Adrenal gland (tissue), 12 donors: ENCODE measurements around the gene ACVR1. TPM values are rescaled to one million over a fixed set of nuclear protein-coding genes. Genes with fewer than 3 reads are reported as not detected.

ENCODE experiments used
- DNase-seq, 7 donors: peaks; one replicate each; pipeline ENCODE4 v3.0.0-alpha.2; 2019 to 2020
- H3K27ac ChIP-seq, 5 donors: fragments of 200-600 bp; sonication (generic) in 4 of 5; 1 replicate in 3 of 5; 2 replicates in 2 of 5; pipeline versions ENCODE4 v1.5.1 to v1.8.0; 2016 to 2020; ENCODE audit warnings: mild to moderate bottlenecking in 1 of 5
- H3K27me3 ChIP-seq: fragments of 200-600 bp; 2 replicates; pipeline ENCODE4 v1.8.0; 2021
- H3K36me3 ChIP-seq, 2 donors: fragments of 200-600 bp; replicated peaks in 1 of 2; 1 replicate in 1 of 2; 2 replicates in 1 of 2; pipeline versions ENCODE4 v1.5.1 to v1.8.0; 2018 to 2022
- H3K4me1 ChIP-seq, 2 donors: fragments of 200-600 bp; replicated peaks in 1 of 2; 1 replicate in 1 of 2; 2 replicates in 1 of 2; pipeline versions ENCODE4 v1.5.1 to v1.8.0; 2018 to 2021
- H3K4me3 ChIP-seq, 4 donors: fragments of 200-600 bp; sonication (generic) in 3 of 4; one replicate each; pipeline ENCODE4 v1.5.1; 2016 to 2018
- H3K9me3 ChIP-seq, 3 donors: fragments of 200-600 bp; sonication (generic) in 1 of 3; replicated peaks in 1 of 3; 1 replicate in 2 of 3; 2 replicates in 1 of 3; pipeline versions ENCODE4 v1.5.1 to v1.8.0; 2016 to 2021
- POLR2A ChIP-seq, 2 donors: fragments of 450-650 bp; IDR thresholded peaks; one replicate each; pipeline ENCODE4 v1.6.1; 2017; ENCODE audit warnings: antibody characterized with exemption in 2 of 2, mild to moderate bottlenecking in 2 of 2, moderate library complexity in 1 of 2
- WGBS, 4 donors: extraction: QIAGEN DNeasy Blood & Tissue Kit in 2 of 4; methylation state at CpG; one replicate each; pipeline versions ENCODE4 v1.1.5 to v1.1.7; 2013 to 2017; 5-methylcytosine and 5-hydroxymethylcytosine counted together
- intact Hi-C, 2 donors: fragments of 100-400 bp; cut with DNase I; formaldehyde crosslinking; loops; one replicate each; pipeline versions ENCODE4 v1.14.1 to v1.15.0; 2022 to 2023
- polyA plus RNA-seq, 3 donors: library from polyadenylated mRNA; stranded (reverse); fragments of 200-250 nt in 2 of 3; fragments of 350-450 nt in 1 of 3; fragmentation: Illumina TruSeq in 1 of 3; extraction: RNeasy Lipid Tissue Mini Kit (QIAGEN cat#74804) in 1 of 3; gene quantifications; one replicate each; pipeline ENCODE4 v1.2.3, GENCODE V29; 2013 to 2014
- total RNA-seq, 9 donors: library from RNA; depleted of rRNA in 4 of 9; stranded (reverse); fragments of >200 nt in 4 of 9; fragments of 120-200 nt in 1 of 9; fragmentation: NEBNext Ultra II Directional in 1 of 9; extraction: Animal tissue kit (Norgen Biotek cat#: 25700) in 1 of 9; gene quantifications; one replicate each; pipeline versions ENCODE4 v1.1.0 to v1.2.4, GENCODE V29; 2013 to 2023
- TF ChIP-seq, protein P1 (sequence below), 6 experiments: fragments of 450-650 bp in 4 of 6; fragments of 200-600 bp in 2 of 6; sonication (generic) in 1 of 6; IDR thresholded peaks; 1 replicate in 5 of 6; 2 replicates in 1 of 6; pipeline versions ENCODE4 v1.5.1 to v1.8.0; 2016 to 2021; ENCODE audit warnings: antibody characterized with exemption in 6 of 6, mild to moderate bottlenecking in 2 of 6, moderate library complexity in 1 of 6
- donor health status: healthy with polysubstance abuse.
- donor health status: Bipolar disorder and iron deficiency.
- donor health status: DM: yes; HTN: yes; CAD: no.
- donor health status: DM: no; HTN: no; CAD: no.
- donor health status: DM: no; HTN: no; CAD: no.
- donor health status: DM: yes; HTN: yes; CAD: no.

ACVR1 gene
- total and polyA plus RNA-seq, 12 donors: 4.6 to 25.0 (median 16.0) TPM

DNA sequence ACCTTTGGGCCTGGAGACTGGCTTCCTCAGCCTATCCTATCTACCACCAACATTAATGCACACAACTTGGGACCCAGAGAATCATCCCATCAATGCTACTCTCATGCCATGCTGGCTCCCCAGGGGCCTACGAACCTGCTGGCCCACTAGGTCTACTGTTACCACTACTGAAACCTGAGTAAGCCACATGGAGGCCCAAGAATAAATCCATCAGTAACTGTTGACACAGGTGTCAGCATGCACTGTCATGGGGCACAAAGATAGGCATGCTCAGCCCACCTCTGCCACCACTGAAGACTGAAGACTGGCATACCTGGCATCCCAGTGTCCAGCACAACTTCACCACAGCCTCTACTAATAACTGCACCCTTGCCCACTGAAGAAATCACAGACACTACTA, 176.3 kb downstream of the ACVR1 start:
- no peak for DNase-seq
- Histone ChIP-seq H3K27me3 (no peaks in the 10 kb centered on the region), H3K4me3 (no peak overlapping the region), H3K9me3 (peaks cover 0 to 14% (median 8%) of the 10 kb centered on the region in 3 donors), H3K36me3 (no peaks in the 10 kb centered on the region), H3K4me1 (no peaks in the 10 kb centered on the region), H3K27ac (no peak overlapping the region)
- intact Hi-C loops: no loop called here
- TF ChIP-seq, protein P1, sequence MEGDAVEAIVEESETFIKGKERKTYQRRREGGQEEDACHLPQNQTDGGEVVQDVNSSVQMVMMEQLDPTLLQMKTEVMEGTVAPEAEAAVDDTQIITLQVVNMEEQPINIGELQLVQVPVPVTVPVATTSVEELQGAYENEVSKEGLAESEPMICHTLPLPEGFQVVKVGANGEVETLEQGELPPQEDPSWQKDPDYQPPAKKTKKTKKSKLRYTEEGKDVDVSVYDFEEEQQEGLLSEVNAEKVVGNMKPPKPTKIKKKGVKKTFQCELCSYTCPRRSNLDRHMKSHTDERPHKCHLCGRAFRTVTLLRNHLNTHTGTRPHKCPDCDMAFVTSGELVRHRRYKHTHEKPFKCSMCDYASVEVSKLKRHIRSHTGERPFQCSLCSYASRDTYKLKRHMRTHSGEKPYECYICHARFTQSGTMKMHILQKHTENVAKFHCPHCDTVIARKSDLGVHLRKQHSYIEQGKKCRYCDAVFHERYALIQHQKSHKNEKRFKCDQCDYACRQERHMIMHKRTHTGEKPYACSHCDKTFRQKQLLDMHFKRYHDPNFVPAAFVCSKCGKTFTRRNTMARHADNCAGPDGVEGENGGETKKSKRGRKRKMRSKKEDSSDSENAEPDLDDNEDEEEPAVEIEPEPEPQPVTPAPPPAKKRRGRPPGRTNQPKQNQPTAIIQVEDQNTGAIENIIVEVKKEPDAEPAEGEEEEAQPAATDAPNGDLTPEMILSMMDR (IDR thresholded peaks at IDR 0.05): no peak
- no peak for TF ChIP-seq POLR2A (IDR thresholded peaks at IDR 0.05)
- WGBS, 4 donors: 60 to 92% (median 78%) methylated on average over 1 of the region's 1 CpG

DNA sequence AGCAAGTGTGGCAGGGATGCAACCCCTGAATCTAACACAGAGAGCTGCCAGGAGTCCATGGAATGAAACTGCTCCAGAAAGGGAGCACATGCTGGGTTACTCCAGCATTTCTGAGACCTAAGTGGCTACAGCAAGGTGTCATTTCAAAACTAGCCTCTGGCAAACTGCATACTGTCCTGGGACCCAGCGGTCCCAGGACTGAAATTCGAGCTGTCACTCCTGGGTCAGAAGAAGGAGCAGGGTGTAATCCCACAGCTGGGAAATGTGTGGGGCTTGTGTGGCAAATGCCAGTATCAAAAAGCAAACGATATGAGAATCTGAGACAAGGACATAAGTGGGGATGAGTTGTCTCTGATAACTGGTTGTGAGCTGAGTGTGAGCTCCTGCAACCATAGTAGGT, 177.1 kb downstream of the ACVR1 start:
- Histone ChIP-seq H3K4me1 (no peaks in the 10 kb centered on the region), H3K27me3 (no peaks in the 10 kb centered on the region), H3K9me3 (peaks cover 0 to 14% (median 8%) of the 10 kb centered on the region in 3 donors), H3K4me3 (no peak overlapping the region), H3K36me3 (no peaks in the 10 kb centered on the region), H3K27ac (no peak overlapping the region)
- DNase-seq: no peak
- TF ChIP-seq POLR2A (IDR thresholded peaks at IDR 0.05): no peak
- TF ChIP-seq, protein P1 (IDR thresholded peaks at IDR 0.05): no peak
- WGBS, 4 donors: 75 to 86% (median 80%) methylated on average over 3 of the region's 3 CpGs
- intact Hi-C loops: no loop called here

DNA sequence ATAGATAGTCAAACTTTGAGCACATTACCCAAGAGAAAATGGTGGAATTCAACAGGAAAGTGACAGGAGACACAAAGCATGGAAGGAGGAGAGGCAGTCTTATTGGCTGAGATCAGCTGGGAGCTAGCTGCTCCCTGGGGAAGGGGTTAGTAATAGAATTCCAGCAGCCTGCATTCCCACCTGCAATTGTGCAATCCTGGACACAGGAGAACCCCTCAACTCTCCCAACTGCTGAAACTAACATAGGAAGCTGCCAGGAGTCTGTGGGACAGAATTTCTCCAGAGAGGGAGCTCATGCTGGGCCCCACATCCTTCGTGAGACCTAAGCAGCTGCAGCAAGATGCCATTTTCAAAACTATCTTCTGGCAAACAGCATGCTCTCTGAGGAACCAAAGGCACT, 177.7 kb downstream of the ACVR1 start:
- no peak for TF ChIP-seq POLR2A (IDR thresholded peaks at IDR 0.05)
- TF ChIP-seq, protein P1 (IDR thresholded peaks at IDR 0.05): no peak
- Histone ChIP-seq H3K27me3 (no peaks in the 10 kb centered on the region), H3K4me3 (no peak overlapping the region), H3K36me3 (no peaks in the 10 kb centered on the region), H3K27ac (no peak overlapping the region), H3K4me1 (no peaks in the 10 kb centered on the region), H3K9me3 (peaks cover 0 to 14% (median 8%) of the 10 kb centered on the region in 3 donors)
- WGBS, 4 donors: 67 to 89% (median 79%) methylated on average over 1 of the region's 1 CpG
- intact Hi-C loops: no loop called here
- no peak for DNase-seq

DNA sequence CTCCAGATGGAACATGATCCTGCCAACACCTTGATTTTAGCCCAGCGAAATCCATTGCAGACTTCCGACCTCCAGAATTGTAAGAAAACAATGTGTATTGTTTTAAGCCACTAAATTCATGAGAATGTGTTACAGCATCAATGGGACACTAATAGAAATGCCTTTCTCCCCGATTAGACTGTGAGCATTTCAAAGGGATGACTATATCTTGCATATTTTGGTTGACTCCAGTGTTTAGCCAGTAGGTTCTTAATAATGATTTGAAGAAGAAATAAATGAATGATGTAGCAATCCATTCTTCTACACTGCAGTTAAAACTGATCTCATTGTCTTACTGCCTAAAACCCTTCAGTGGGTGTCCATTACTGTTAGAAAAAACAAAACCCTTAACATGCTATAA, 180.1 kb downstream of the ACVR1 start:
- H3K27me3 ChIP-seq: no peaks in the 10 kb centered on the region
- no peak overlapping the region for H3K4me3 ChIP-seq
- intact Hi-C loops: no loop called here
- peaks cover 0 to 2% (median 0%) of the 10 kb centered on the region in 3 donors for H3K9me3 ChIP-seq
- H3K4me1 ChIP-seq: no peaks in the 10 kb centered on the region
- H3K36me3 ChIP-seq: no peaks in the 10 kb centered on the region
- TF ChIP-seq, protein P1 (IDR thresholded peaks at IDR 0.05): no peak
- TF ChIP-seq POLR2A (IDR thresholded peaks at IDR 0.05): no peak
- WGBS, 4 donors: 81 to 88% (median 85%) methylated on average over 3 of the region's 3 CpGs
- no peak overlapping the region for H3K27ac ChIP-seq
- DNase-seq: no peak
